ENCODE measurements around the gene MMP25.

The MMP25 gene

GRCh38 chr16:3045758-3046640 lies at the start of gene MMP25:
Gene MMP25 (plus strand): TSS chr16:3046561. CDS start chr16:3046918, 357 bp downstream.
- no peak for DNase-seq

- DNase-seq = no peak
These were observed 46.4 kb upstream of the MMP25 start for GRCh38 chr16:2999929-3000328.

GRCh38 chr16:3000540-3000939 lies 45.8 kb upstream of the MMP25 start:
- DNase-seq = no peak

- no peak for DNase-seq
These were observed 45.0 kb upstream of the MMP25 start for GRCh38 chr16:3001316-3001715.

GRCh38 chr16:3003582-3004270 lies 42.6 kb upstream of the MMP25 start:
- DNase-seq = peak; percentile 98 to 99

GRCh38 chr16:3004319-3004718 lies 42.0 kb upstream of the MMP25 start:
- no peak for DNase-seq

GRCh38 chr16:3004781-3005284 lies 41.5 kb upstream of the MMP25 start:
- no peak for DNase-seq

- DNase-seq = no peak
These were observed 39.1 kb upstream of the MMP25 start for GRCh38 chr16:3007059-3007956.

GRCh38 chr16:3007957-3008689 lies 38.2 kb upstream of the MMP25 start:
- DNase-seq = peak in 1 of 2 donors; percentile 37

GRCh38 chr16:3008690-3009037 lies 37.7 kb upstream of the MMP25 start:
- DNase-seq = no peak

- DNase-seq = no peak
These were observed 36.6 kb upstream of the MMP25 start for GRCh38 chr16:3009568-3010390.

- DNase-seq = no peak
These were observed 35.9 kb upstream of the MMP25 start for GRCh38 chr16:3010510-3010909.

- DNase-seq = no peak
These were observed 34.1 kb upstream of the MMP25 start for GRCh38 chr16:3012246-3012645.

GRCh38 chr16:3012828-3013420 lies 33.4 kb upstream of the MMP25 start, which contains the start of gene CLDN9:
Gene CLDN9 (plus strand): TSS chr16:3012923. CDS start chr16:3013363, 440 bp downstream.
- DNase-seq = no peak

- DNase-seq = no peak
These were observed 32.8 kb upstream of the MMP25 start for GRCh38 chr16:3013491-3013951.

GRCh38 chr16:3013998-3014690 lies 32.2 kb upstream of the MMP25 start:
- no peak for DNase-seq

- DNase-seq = no peak
These were observed 31.4 kb upstream of the MMP25 start for GRCh38 chr16:3014971-3015370.

GRCh38 chr16:3015865-3016521 lies 30.4 kb upstream of the MMP25 start:
- no peak for DNase-seq

- DNase-seq = no peak
These were observed 29.0 kb upstream of the MMP25 start for GRCh38 chr16:3017344-3017743.
